Breast epithelium (tissue), 3 donors: ENCODE results near the gene CHKB.

Experiments
- POLR2A ChIP-seq: fragments of 450-650 bp; IDR thresholded peaks from one replicate; pipeline ENCODE4 v1.6.1; 2016; ENCODE audit warnings: antibody characterized with exemption, mild to moderate bottlenecking, moderate library complexity
- POLR2AphosphoS5 ChIP-seq, 3 donors: sonication (generic); formaldehyde crosslinking; IDR thresholded peaks; one replicate each; pipeline ENCODE4 v1.6.1; 2017; ENCODE audit warnings: antibody characterized with exemption in 3 of 3
- TF ChIP-seq, protein P1 (sequence below), 3 donors: fragments of 450-650 bp; IDR thresholded peaks; one replicate each; pipeline ENCODE4 v1.5.1; 2016 to 2017; ENCODE audit warnings: antibody characterized with exemption in 3 of 3, mild to moderate bottlenecking in 3 of 3, moderate library complexity in 3 of 3

DNA sequence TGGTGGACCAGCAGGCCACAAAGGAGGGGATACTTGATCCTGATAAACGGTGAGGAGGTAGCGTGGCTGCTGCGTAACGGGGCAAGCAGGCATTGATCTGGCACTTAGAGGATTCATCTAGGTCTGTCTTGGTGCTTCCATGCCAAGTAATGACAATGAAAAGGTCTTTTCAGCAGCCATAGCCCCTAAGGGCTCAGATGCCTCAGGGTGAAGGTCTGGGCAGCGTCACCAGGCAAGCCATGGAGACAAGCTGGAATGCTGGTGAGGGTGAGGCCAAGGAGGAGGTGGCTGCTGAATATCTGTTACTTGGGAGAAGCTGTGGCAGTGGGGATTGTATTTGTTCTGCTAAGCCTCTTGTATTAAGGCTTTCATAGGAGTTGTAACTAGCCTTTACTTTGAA lies 4.8 kb upstream of the CHKB start:
- TF ChIP-seq, protein P1, sequence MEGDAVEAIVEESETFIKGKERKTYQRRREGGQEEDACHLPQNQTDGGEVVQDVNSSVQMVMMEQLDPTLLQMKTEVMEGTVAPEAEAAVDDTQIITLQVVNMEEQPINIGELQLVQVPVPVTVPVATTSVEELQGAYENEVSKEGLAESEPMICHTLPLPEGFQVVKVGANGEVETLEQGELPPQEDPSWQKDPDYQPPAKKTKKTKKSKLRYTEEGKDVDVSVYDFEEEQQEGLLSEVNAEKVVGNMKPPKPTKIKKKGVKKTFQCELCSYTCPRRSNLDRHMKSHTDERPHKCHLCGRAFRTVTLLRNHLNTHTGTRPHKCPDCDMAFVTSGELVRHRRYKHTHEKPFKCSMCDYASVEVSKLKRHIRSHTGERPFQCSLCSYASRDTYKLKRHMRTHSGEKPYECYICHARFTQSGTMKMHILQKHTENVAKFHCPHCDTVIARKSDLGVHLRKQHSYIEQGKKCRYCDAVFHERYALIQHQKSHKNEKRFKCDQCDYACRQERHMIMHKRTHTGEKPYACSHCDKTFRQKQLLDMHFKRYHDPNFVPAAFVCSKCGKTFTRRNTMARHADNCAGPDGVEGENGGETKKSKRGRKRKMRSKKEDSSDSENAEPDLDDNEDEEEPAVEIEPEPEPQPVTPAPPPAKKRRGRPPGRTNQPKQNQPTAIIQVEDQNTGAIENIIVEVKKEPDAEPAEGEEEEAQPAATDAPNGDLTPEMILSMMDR (IDR thresholded peaks at IDR 0.05) = no peak
- TF ChIP-seq POLR2AphosphoS5 (IDR thresholded peaks at IDR 0.05) (no peak), POLR2A (no peak)
